AG20443 (cell line): Measurements from ENCODE around the gene BEX1.
"Not testable (repeated sequence)": the region's sequence is repeated elsewhere in the genome, so short reads cannot be mapped to it uniquely, and the experiment has no call there.

Source experiments
- DNase-seq: peaks from one replicate; pipeline ENCODE4 v3.0.0; 2012; ENCODE audit warnings: low spot score, mixed read lengths

BEX1 gene

GRCh38 chrX:103063918-103064434 lies at the start of gene BEX1:
TSS of gene BEX1 (minus strand) at chrX:103064171. CDS start at chrX:103063274, 897 bp downstream.
- peak; percentile 21 for DNase-seq

GRCh38 chrX:103109497-103109896 lies 45.5 kb upstream of the BEX1 start:
- DNase-seq = not testable (repeated sequence)

GRCh38 chrX:103107836-103108235 lies 43.9 kb upstream of the BEX1 start:
- DNase-seq = no peak

DNA sequence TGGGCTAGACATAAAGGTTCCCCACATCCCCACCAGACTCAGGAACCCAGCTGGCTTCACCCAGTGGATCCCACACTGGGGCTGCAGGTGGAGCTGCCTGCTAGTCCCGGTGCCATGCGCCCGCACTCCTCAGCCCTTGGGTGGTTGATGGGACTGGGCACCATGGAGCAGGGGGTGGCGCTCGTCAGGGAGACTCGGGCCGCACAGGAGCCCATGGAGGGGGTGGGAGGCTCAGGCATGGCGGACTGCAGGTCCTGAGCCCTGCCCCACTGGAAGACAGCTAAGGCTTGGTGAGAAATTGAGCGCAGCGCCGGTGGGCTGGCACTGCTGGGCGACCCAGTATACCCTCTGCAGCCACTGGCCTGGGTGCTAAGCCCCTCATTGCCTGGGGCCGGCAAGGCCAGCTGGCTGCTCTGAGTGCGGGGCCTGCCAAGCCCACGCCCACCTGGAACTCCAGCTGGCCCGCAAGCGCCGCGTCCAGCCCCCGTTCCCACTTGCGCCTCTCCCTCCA lies 43.3 kb upstream of the BEX1 start:
- DNase-seq = not testable (repeated sequence)

DNA sequence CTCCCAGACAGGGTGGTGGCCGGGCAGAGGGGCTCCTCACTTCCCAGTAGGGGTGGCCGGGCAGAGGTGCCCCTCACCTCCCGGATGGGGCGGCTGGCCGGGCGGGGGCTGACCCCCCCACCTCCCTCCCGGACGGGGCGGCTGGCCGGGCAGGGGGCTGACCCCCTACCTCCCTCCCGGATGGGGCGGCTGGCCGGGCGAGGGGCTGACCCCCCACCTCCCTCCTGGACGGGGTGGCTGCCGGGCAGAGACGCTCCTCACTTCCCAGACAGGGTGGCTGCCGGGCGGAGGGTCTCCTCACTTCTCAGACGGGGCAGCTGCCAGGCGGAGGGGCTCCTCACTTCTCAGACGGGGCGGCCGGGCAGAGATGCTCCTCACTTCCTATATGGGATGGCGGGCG lies 40.4 kb upstream of the BEX1 start:
- not testable (repeated sequence) for DNase-seq

- not testable (repeated sequence) for DNase-seq
Observed at GRCh38 chrX:103103866-103104265, 39.9 kb upstream of the BEX1 start.

DNA sequence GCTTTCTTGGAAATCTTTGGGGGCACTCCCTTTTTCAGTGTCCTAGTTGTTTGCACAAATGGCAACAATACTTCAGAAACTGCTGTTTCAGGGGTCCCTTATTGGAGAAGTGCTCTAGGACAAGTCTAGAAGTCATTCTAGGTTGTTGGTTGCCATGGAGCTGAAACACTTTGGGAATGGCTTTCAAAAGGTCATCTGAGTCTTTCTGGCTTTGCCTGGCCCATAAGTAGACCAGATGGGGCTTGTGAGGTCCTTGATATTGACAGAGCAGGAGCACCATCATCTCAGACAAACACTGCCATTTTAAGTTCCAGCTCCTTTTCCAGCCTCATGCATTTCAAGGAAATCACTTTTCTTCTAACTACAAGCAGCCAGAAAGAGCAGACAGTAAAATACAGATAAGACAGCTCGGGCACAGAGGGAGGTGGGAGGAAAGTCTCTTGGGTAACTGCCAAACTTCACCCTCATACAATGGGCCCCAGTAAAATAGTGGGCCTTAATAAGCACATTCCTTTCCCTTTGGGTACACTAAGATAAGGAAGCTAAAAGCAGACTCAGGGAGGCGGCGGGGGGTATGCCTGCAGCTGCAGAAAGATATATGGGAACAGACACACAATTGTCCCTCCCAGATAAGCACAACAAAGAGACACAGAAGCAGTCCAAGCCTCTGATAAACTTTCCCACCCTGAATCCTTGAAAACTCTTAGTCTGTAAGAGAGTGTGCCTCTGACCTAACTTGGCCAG lies 37.5 kb upstream of the BEX1 start:
- no peak for DNase-seq

DNA sequence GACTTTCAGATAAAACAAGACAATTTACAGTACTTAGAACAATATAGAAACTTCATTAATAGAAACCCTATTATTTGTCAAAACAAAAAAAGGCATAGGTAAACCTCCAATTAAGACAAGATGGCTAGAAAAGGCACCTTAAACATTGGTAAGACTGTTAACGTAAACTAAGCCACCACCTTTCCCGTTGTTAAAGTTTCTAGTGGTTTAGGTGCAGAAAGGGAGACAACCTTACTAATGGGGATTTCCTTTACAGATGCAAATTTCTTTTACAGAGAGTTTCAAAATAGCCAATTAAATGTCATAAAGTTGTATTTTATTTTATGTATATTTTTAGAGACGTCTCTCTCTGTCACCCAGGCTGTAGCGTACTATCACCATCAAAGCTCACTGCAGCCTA lies 36.5 kb upstream of the BEX1 start:
- no peak for DNase-seq

DNA sequence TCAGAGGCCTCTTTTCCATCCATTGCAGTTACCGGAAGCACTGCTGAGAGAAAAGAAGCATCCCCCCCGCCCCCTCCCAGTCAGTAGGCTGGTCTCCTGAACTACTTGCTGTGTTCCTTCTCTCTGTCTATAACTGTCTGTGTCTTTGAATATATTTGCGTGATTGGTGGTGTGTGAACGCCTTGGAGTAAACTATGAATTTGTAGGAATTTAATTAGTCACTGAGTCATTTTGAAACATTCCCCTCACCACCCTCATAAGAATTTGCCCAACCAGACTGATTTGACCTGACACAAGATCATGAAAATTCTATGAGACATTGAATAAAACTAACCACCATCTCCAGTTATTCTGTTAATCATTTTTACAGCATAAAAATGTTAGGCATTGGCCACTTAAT lies 35.7 kb upstream of the BEX1 start:
- DNase-seq = no peak

DNA sequence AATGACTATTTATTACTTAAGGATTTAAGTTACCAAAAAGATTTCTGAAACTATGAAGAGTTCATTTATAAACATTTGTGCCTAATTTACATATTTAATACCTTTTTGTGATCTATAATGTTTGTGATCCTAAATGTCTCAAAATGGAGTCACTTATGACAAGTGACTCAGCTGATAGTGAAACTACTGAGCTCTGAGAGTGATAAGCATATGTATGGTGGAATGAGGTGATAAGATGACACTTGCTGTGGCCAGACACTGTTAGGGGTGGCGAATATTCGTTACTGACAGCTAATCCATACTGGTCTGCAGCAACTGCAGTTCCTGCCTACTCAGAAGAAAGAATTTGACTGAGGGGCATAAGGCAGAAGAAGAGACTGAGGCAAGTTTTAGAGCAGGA lies 34.5 kb upstream of the BEX1 start:
- no peak for DNase-seq

GRCh38 chrX:103092942-103093341 lies 29.0 kb upstream of the BEX1 start, which contains the start of gene NXF3:
TSS of gene NXF3 (minus strand) at chrX:103093143. CDS start at chrX:103093023, 120 bp downstream.
- no peak for DNase-seq

DNA sequence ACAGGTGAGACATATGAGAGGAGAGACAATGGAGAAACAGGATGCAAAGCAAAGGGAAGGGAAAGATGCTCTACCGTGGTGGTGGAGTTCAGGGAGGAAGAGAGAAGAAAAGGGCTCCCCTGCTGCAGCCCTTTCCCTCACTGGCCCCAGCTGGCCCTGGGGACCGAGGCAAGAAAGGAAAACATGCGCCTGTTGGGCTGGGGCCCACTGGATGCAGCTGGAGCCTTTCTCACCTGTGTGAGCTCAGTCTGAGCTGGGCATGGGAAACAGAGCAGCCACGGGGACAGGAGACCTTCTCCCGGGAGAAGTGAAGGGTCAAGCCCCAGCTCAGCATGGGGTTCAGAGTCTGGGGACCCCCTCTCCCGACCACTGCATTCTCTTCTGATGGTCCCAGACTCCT lies 17.1 kb upstream of the BEX1 start:
- no peak for DNase-seq

GRCh38 chrX:103073467-103073866 lies 9.5 kb upstream of the BEX1 start:
- no peak for DNase-seq

DNA sequence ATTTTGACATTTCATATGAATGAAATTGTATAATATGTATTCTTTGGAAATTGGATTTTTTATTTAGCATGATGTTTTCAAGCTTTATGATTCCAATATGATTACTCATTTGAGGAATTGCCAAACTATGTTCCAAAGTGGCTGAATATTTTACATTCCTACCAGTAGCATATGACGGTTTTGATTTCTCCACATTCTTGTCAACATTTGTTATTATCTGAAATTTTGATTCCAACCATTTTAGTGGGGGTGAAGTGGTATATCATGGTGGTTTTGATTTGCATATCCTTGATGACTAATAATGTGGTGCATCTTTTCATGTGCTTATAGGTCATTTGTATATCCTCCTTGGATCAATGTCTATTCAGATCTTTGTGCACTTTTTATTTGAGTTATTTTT lies 2.6 kb upstream of the BEX1 start:
- DNase-seq = no peak

- peak; percentile 42 for DNase-seq
Observed at GRCh38 chrX:103063191-103063845, 653 bp downstream of the BEX1 start.

GRCh38 chrX:103061486-103061885 lies 2.5 kb downstream of the BEX1 start:
- no peak for DNase-seq

DNA sequence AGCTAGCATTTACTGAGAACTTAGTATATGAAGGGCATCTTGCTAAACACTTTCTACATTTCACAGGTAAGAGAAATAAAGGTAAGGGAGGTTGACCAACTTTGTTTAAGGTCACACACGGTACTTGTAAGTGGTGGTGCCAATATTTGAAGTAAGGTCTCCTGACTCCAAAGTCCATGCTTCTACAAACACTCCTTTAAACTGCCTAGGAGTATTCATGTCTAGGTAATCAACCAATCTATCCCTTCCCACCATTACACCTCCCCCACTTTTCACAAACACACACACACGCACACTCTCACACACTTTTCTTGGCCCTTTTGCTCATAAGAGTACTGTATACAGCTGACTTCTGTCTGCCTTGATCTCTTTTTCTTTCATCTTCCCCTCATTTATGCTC lies 7.1 kb downstream of the BEX1 start:
- no peak for DNase-seq

GRCh38 chrX:103052625-103053024 lies 11.3 kb downstream of the BEX1 start:
- DNase-seq = no peak

DNA sequence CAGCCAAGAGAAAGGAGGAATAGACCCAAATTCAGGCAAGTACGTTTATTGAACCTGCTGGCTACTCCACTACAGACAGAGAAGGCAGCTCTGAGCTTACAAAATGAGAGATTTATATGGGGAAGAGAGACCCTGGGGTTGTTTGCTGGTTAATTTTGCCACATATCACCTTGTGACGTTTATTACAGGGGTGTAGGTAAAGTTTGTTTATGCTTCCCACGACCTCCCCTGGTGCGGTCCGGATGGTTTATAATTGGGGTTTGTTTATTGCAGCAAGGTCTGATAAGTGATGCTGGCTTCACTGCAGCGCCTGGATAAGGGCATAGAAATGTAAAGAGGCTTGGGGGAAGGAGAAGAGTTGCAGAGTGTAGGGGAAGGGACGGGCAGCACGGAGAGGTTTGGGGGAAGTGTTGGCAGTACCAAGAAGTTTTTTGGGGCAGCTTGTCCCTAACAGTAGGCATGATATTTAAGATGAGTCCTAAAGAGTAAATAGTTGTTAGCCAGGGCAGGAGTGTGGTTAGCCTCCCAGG lies 12.6 kb downstream of the BEX1 start:
- DNase-seq = no peak

- not testable (repeated sequence) for DNase-seq
Observed at GRCh38 chrX:103033371-103033770, 30.6 kb downstream of the BEX1 start.

- no peak for DNase-seq
Observed at GRCh38 chrX:103017542-103017941, 46.4 kb downstream of the BEX1 start.

- DNase-seq = no peak
Observed at GRCh38 chrX:103012945-103013344, 51.0 kb downstream of the BEX1 start.
